HepG2 (cell line): ENCODE results near the gene CCND1. TPM values are rescaled to one million over a fixed set of nuclear protein-coding genes. Genes with fewer than 3 reads are reported as not detected.

Experiments
- ATAC-seq: fragments of 200-7000 bp; cut with Tn5 transposase; 3 replicates; pipeline ENCODE4 v1.9.1; 2020; ENCODE audit warnings: mild to moderate bottlenecking, moderate library complexity
- BruUV-seq: library from RNA; stranded (reverse); fragments of 400-500 nt; replicated peaks from 2 replicates; lab custom pipeline; 2021; lab: Mats Ljungman, UMichigan
- CTCF ChIA-PET: fragments of 300-600 bp; formaldehyde crosslinking; extraction: SDS; loops from one replicate; lab custom pipeline; 2021; ENCODE audit warnings: low total read pairs, inconsistent platforms, low intra/inter-chr PET ratio; lab: Yijun Ruan, JAX
- POLR2A ChIA-PET: fragments of 350-600 bp; sonication (Branson Sonifier 250); formaldehyde crosslinking; loops from one replicate; lab custom pipeline; 2020; ENCODE audit warnings: antibody characterized with exemption, inconsistent platforms; lab: Yijun Ruan, JAX
- DNase-seq: peaks from one replicate; pipeline ENCODE4 v3.0.0-alpha.2; 2015; ENCODE audit warnings: low spot score
- FAIRE-seq: peaks from 3 replicates; lab custom pipeline; 2011; peaks lifted over from hg19 to GRCh38; lab: Jason Lieb, UNC
- H2AFZ ChIP-seq: one replicate; pipeline ENCODE4 v1.6.1; 2011; ENCODE audit warnings: low read length, inconsistent platforms
- H3K27ac ChIP-seq: fragments of 300-600 bp; 3 replicates; pipeline ENCODE4 v1.8.0; 2011; ENCODE audit warnings: mixed run types, mild to moderate bottlenecking, mixed read lengths, low read length, inconsistent platforms; ENCODE audit not compliant: insufficient read depth; ENCODE audit errors: extremely low read length
- H3K27me3 ChIP-seq, 2 experiments: fragments of 200-600 bp in 1 of 2; 2 replicates in 1 of 2; 3 replicates in 1 of 2; pipeline versions ENCODE4 v1.6.0 to v1.8.0; 2011; ENCODE audit warnings: low read length in 2 of 2, mild to moderate bottlenecking in 2 of 2, moderate library complexity in 2 of 2, inconsistent platforms in 1 of 2; ENCODE audit not compliant: insufficient read depth in 2 of 2, control insufficient read depth in 1 of 2
- H3K36me3 ChIP-seq, 2 experiments: fragments of 200-600 bp in 1 of 2; replicated peaks in 1 of 2; 2 replicates in 1 of 2; 3 replicates in 1 of 2; pipeline versions ENCODE4 v1.5.1 to v1.8.0; 2011; ENCODE audit warnings: low read length in 2 of 2, inconsistent platforms in 1 of 2; ENCODE audit not compliant: insufficient read depth in 2 of 2, control insufficient read depth in 1 of 2
- H3K4me1 ChIP-seq: 2 replicates; pipeline ENCODE4 v1.5.1; 2012; ENCODE audit warnings: low read length, inconsistent platforms; ENCODE audit not compliant: insufficient read depth
- H3K4me2 ChIP-seq: 2 replicates; pipeline ENCODE4 v1.6.0; 2011; ENCODE audit warnings: low read depth, low read length, inconsistent platforms
- H3K4me3 ChIP-seq, 3 experiments: fragments of 200-600 bp in 1 of 3; sonication (generic), shearing (Covaris generic) in 1 of 3; replicated peaks in 1 of 3; 2 replicates each; pipeline ENCODE4 v1.5.1; 2011 to 2016; ENCODE audit warnings: low read length in 3 of 3, inconsistent platforms in 2 of 3, low read depth in 2 of 3, mild to moderate bottlenecking in 2 of 3, control low read depth in 1 of 3, mixed read lengths in 1 of 3; ENCODE audit not compliant: insufficient read depth in 1 of 3
- H3K79me2 ChIP-seq: one replicate; pipeline ENCODE4 v1.6.1; 2011; ENCODE audit warnings: low read length, inconsistent platforms; ENCODE audit not compliant: insufficient read depth
- H3K9ac ChIP-seq: 2 replicates; pipeline ENCODE4 v1.6.0; 2011; ENCODE audit warnings: mild to moderate bottlenecking, low read depth, low read length, inconsistent platforms; ENCODE audit not compliant: insufficient read depth
- H3K9me3 ChIP-seq: 2 replicates; pipeline ENCODE4 v1.5.1; 2012; ENCODE audit warnings: mild to moderate bottlenecking, low read length
- H4K20me1 ChIP-seq: 2 replicates; pipeline ENCODE4 v1.6.0; 2011; ENCODE audit warnings: inconsistent platforms, mild to moderate bottlenecking, low read length, moderate library complexity; ENCODE audit not compliant: insufficient read depth
- GATA4 ChIP-seq: sonication (generic); IDR thresholded peaks from 2 replicates; pipeline ENCODE4 v1.6.1; 2016; ENCODE audit warnings: antibody characterized with exemption, low read depth, borderline replicate concordance
- ISL2 ChIP-seq: sonication (generic); formaldehyde crosslinking; IDR thresholded peaks from 2 replicates; pipeline ENCODE4 v1.5.0; 2020; ENCODE audit warnings: missing genetic modification reagents
- MATR3 ChIP-seq: sonication (generic); formaldehyde crosslinking; IDR thresholded peaks from 2 replicates; pipeline ENCODE4 v1.4.0; 2020; ENCODE audit warnings: missing genetic modification reagents
- ZNF441 ChIP-seq: sonication (generic); formaldehyde crosslinking; IDR thresholded peaks from 2 replicates; pipeline ENCODE4 v1.7.0; 2021; ENCODE audit warnings: missing genetic modification reagents, borderline replicate concordance
- WGBS: methylation state at CpG from one replicate; pipeline ENCODE4 v1.1.6; 2017; ENCODE audit warnings: low lambda C conversion rate; 5-methylcytosine and 5-hydroxymethylcytosine counted together
- in situ Hi-C: cut with HindIII; loops from 2 replicates; pipeline ENCODE4 v1.10.0; 2017; ENCODE audit warnings: low pct_unique_long_range_greater_than_20kb; ENCODE audit not compliant: extremely low pct_ligation_motif_present
- intact Hi-C: fragments of 100-400 bp; cut with micrococcal nuclease; formaldehyde crosslinking; loops from one replicate; pipeline ENCODE4 v1.10.0; 2022; ENCODE audit not compliant: unreplicated experiment
- polyA plus RNA-seq, 8 experiments: library from polyadenylated mRNA; depleted of rRNA in 3 of 8; stranded (reverse) in 7 of 8; unstranded in 1 of 8; fragments of >200 nt; fragmentation: Illumina TruSeq in 4 of 8; extraction: Trizol in 4 of 8; gene quantifications; 2 replicates each; pipeline versions ENCODE4 v1.2.1 to v1.2.3, GENCODE V29; 2011 to 2016; ENCODE audit warnings: low read depth in 4 of 8, missing spikeins in 1 of 8, mixed read lengths in 1 of 8; ENCODE audit not compliant: insufficient read depth in 1 of 8
- total RNA-seq, 5 experiments: library from RNA; depleted of rRNA; stranded (reverse); fragments of >200 nt; fragmentation: Illumina TruSeq; extraction: Trizol; gene quantifications; 2 replicates each; pipeline ENCODE4 v1.2.3, GENCODE V29; 2016; ENCODE audit warnings: low read depth in 1 of 5
- TF ChIP-seq, protein P1 (sequence below): sonication (generic); formaldehyde crosslinking; IDR thresholded peaks from 2 replicates; pipeline ENCODE4 v1.4.0; 2020; ENCODE audit warnings: missing genetic modification reagents, borderline replicate concordance
- TF ChIP-seq, protein P2 (sequence below): sonication (generic); formaldehyde crosslinking; IDR thresholded peaks from 2 replicates; pipeline ENCODE4 v1.4.0; 2020; ENCODE audit warnings: mild to moderate bottlenecking, missing genetic modification reagents
- TF ChIP-seq, protein P3 (sequence below): sonication (generic); formaldehyde crosslinking; IDR thresholded peaks from 2 replicates; pipeline ENCODE4 v1.5.0; 2020; ENCODE audit warnings: mild to moderate bottlenecking, missing genetic modification reagents
- TF ChIP-seq, protein P4 (sequence below): sonication (generic); formaldehyde crosslinking; IDR thresholded peaks from 2 replicates; pipeline ENCODE4 v1.5.0; 2020; ENCODE audit warnings: mild to moderate bottlenecking, missing genetic modification reagents

The CCND1 gene
- total and polyA plus RNA-seq, 2 of the 13 experiments (the other 11 are each of a cell fraction or from before 2014, with no cell fraction given): 107 to 136 TPM

DNA sequence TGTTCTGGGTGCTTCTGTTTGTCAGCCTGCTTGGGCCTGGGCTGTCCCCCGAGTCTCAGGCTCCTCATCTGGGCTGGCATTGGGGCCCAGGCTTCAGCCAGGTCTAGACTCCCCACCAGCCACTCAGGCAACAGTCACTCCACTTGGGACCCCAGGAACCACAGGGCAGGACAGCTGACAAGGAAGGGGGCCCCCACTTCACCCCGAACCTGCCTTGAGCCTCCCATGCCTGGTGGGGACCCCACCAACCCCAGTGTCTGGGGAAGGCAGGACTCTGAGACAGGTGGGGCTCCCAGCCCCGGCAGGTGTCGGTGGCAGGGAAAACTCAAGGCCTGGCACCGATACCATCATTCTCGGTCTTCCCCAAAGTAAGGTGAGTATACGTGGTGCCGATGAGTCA lies 45.9 kb downstream of the CCND1 start:
- intact Hi-C loops: loop anchor here (1.0 to 5.0 kb wide), 3 partner anchors 22 to 201 kb away; no protein-coding TSS in a partner anchor
- Histone ChIP-seq H3K9ac (no peak overlapping the region), H3K4me1 (peaks cover 69% of the 10 kb centered on the region), H4K20me1 (no peaks in the 10 kb centered on the region), H3K27me3 (peaks cover 0 to 5% of the 10 kb centered on the region in 2 experiments; a peak in 2 of 5 replicates), H3K27ac (no peak overlapping the region), H3K4me2 (no peak overlapping the region), H3K9me3 (no peaks in the 10 kb centered on the region), H3K4me3 (no peak overlapping the region), H3K79me2 (no peaks in the 10 kb centered on the region), H2AFZ (no peak overlapping the region), H3K36me3 (no peaks in the 10 kb centered on the region)
- ATAC-seq (no peak), DNase-seq (no peak), FAIRE-seq (no peak)
- in situ Hi-C loops: loop anchor here (5.0 kb wide), 2 partner anchors 115 to 200 kb away; no protein-coding TSS in a partner anchor
- WGBS: 90% methylated on average over 6 of the region's 8 CpGs
- ChIA-PET CTCF (interaction anchor here (3.1 to 3.4 kb wide), 2 partner anchors 115 to 201 kb away, joined by 18 to 20 read pairs; no protein-coding TSS in a partner anchor), POLR2A (interaction anchor here (0.8 kb wide), 1 partner anchor 11 kb away, joined by 3 read pairs; the partner anchor contains the start of gene LTO1)
- BruUV-seq: no TSS peak
- TF ChIP-seq ZNF441 (CRISPR knock-in tag) (no peak), ISL2 (CRISPR knock-in tag) (no peak), MATR3 (CRISPR knock-in tag) (no peak), GATA4 (no peak)
- TF ChIP-seq, protein P1, sequence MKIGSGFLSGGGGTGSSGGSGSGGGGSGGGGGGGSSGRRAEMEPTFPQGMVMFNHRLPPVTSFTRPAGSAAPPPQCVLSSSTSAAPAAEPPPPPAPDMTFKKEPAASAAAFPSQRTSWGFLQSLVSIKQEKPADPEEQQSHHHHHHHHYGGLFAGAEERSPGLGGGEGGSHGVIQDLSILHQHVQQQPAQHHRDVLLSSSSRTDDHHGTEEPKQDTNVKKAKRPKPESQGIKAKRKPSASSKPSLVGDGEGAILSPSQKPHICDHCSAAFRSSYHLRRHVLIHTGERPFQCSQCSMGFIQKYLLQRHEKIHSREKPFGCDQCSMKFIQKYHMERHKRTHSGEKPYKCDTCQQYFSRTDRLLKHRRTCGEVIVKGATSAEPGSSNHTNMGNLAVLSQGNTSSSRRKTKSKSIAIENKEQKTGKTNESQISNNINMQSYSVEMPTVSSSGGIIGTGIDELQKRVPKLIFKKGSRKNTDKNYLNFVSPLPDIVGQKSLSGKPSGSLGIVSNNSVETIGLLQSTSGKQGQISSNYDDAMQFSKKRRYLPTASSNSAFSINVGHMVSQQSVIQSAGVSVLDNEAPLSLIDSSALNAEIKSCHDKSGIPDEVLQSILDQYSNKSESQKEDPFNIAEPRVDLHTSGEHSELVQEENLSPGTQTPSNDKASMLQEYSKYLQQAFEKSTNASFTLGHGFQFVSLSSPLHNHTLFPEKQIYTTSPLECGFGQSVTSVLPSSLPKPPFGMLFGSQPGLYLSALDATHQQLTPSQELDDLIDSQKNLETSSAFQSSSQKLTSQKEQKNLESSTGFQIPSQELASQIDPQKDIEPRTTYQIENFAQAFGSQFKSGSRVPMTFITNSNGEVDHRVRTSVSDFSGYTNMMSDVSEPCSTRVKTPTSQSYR (CRISPR knock-in tag): no peak
- TF ChIP-seq, protein P2, sequence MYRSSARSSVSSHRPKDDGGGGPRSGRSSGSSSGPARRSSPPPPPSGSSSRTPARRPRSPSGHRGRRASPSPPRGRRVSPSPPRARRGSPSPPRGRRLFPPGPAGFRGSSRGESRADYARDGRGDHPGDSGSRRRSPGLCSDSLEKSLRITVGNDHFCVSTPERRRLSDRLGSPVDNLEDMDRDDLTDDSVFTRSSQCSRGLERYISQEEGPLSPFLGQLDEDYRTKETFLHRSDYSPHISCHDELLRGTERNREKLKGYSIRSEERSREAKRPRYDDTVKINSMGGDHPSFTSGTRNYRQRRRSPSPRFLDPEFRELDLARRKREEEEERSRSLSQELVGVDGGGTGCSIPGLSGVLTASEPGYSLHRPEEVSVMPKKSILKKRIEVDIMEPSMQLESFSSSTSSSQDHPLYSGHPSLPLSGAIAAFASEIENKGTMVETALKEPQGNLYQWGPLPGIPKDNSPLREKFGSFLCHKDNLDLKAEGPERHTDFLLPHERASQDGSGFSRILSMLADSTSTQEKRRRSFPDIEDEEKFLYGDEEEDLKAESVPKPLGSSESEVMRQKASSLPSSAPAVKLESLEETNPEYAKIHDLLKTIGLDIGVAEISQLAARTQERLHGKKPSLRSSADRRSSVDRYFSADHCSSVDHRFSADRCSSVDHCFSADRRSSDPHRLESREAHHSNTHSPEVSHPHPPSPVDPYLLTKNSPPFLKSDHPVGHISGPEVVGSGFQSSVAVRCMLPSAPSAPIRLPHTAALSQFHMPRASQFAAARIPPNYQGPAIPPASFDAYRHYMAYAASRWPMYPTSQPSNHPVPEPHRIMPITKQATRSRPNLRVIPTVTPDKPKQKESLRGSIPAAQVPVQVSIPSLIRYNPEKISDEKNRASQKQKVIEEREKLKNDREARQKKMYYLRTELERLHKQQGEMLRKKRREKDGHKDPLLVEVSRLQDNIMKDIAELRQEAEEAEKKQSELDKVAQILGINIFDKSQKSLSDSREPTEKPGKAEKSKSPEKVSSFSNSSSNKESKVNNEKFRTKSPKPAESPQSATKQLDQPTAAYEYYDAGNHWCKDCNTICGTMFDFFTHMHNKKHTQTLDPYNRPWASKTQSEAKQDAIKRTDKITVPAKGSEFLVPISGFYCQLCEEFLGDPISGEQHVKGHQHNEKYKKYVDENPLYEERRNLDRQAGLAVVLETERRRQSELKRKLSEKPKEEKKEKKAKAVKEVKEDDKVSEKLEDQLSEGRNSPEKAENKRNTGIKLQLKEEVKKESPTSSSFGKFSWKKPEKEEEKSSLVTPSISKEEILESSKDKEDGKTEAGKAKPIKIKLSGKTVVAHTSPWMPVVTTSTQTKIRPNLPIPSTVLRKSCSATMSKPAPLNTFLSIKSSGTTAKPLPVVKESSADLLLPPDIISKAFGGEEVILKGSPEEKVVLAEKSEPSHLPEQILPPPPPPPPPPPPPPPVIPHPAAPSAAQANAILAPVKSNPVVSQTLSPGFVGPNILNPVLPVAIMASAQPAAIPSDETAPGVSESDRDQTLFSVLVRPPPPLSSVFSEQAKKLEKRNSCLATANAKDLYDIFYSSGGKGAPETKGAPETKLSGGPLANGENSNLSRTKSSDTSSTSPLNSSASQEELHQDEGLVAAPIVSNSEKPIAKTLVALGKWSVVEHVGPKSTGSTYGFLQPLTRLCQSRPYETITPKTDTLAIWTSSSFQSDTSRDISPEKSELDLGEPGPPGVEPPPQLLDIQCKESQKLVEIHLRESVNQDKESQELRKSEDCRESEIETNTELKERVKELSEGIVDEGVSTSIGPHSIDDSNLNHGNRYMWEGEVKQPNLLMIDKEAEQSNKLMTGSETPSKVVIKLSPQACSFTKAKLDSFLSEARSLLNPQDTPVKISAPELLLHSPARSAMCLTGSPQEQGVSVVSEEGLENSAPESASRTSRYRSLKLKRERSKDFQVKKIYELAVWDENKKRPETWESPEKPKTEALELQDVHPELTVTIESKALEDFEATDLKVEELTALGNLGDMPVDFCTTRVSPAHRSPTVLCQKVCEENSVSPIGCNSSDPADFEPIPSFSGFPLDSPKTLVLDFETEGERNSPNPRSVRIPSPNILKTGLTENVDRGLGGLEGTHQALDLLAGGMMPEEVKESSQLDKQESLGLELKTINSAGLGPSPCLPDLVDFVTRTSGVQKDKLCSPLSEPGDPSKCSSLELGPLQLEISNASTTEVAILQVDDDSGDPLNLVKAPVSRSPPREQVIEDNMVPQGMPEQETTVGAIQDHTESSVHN (CRISPR knock-in tag): no peak
- TF ChIP-seq, protein P3, sequence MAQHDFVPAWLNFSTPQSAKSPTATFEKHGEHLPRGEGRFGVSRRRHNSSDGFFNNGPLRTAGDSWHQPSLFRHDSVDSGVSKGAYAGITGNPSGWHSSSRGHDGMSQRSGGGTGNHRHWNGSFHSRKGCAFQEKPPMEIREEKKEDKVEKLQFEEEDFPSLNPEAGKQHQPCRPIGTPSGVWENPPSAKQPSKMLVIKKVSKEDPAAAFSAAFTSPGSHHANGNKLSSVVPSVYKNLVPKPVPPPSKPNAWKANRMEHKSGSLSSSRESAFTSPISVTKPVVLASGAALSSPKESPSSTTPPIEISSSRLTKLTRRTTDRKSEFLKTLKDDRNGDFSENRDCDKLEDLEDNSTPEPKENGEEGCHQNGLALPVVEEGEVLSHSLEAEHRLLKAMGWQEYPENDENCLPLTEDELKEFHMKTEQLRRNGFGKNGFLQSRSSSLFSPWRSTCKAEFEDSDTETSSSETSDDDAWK (CRISPR knock-in tag): no peak
- TF ChIP-seq, protein P4, sequence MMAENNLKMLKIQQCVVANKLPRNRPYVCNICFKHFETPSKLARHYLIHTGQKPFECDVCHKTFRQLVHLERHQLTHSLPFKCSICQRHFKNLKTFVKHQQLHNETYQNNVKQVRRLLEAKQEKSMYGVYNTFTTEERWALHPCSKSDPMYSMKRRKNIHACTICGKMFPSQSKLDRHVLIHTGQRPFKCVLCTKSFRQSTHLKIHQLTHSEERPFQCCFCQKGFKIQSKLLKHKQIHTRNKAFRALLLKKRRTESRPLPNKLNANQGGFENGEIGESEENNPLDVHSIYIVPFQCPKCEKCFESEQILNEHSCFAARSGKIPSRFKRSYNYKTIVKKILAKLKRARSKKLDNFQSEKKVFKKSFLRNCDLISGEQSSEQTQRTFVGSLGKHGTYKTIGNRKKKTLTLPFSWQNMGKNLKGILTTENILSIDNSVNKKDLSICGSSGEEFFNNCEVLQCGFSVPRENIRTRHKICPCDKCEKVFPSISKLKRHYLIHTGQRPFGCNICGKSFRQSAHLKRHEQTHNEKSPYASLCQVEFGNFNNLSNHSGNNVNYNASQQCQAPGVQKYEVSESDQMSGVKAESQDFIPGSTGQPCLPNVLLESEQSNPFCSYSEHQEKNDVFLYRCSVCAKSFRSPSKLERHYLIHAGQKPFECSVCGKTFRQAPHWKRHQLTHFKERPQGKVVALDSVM (CRISPR knock-in tag): no peak
